ENCODE data around the gene ASIC4.

ASIC4 gene

DNA sequence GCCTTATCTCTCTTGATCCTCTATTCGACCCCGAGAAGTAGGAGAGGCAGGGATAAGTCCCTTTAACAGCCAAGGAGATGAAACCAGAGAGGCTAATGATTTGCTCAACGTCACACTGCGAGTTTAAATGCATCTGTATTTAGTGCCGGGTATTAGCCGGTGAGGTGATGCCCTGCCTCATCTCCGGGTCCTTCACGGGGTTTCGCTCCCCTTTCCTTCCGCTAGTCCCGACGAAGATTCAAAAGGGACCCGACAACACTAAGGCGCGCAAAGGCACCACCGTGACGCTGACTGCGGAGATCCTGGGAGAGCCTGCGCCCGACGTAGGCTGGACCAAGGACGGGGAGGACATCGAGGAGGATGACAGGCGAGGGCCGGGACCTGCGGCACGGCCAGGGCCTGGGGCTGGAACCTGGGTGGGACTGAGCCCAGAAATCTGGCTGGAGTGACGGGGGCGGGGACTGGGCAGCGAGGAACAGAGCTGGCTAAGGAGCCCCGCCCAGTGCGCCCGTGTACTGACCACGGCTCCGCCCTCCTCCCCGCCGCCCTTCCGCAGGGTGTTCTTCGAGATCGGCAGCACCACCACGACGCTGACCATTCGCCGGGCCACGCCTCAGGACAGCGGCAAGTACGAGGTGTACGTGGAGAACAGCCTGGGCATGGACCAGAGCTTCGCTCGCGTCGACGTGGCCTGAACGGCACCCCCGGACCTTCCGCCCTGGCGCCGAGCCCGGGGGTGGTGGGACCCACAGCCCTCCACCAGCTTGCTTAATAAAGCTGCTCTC lies 16.6 kb upstream of the ASIC4 start:
- peak overlapping the region; percentile 58 to 83 for H3K4me3 ChIP-seq (replicated peaks in 1 of 2; ENCODE audit: low read depth in 2 of 2, low read length in 2 of 2)
- DNase-seq (ENCODE audit: low read depth in 2 of 2), result peak; percentile 86 to 89
- TF ChIP-seq, protein P1, sequence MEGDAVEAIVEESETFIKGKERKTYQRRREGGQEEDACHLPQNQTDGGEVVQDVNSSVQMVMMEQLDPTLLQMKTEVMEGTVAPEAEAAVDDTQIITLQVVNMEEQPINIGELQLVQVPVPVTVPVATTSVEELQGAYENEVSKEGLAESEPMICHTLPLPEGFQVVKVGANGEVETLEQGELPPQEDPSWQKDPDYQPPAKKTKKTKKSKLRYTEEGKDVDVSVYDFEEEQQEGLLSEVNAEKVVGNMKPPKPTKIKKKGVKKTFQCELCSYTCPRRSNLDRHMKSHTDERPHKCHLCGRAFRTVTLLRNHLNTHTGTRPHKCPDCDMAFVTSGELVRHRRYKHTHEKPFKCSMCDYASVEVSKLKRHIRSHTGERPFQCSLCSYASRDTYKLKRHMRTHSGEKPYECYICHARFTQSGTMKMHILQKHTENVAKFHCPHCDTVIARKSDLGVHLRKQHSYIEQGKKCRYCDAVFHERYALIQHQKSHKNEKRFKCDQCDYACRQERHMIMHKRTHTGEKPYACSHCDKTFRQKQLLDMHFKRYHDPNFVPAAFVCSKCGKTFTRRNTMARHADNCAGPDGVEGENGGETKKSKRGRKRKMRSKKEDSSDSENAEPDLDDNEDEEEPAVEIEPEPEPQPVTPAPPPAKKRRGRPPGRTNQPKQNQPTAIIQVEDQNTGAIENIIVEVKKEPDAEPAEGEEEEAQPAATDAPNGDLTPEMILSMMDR (IDR thresholded peaks at IDR 0.05; ENCODE audit: low read depth, low read length), result no peak

GRCh38 chr2:219498280-219499057 lies 15.8 kb upstream of the ASIC4 start, which contains the start of gene GMPPA:
TSS of gene GMPPA (plus strand) at chr2:219498891. CDS start at chr2:219499976, 1,085 bp downstream.
- DNase-seq (ENCODE audit: low read depth in 2 of 2), result peak; percentile 99
- H3K4me3 ChIP-seq (replicated peaks in 1 of 2; ENCODE audit: low read depth in 2 of 2, low read length in 2 of 2), result peak within 1 kb of the TSS; percentile 58 to 83
- TF ChIP-seq, protein P1 (IDR thresholded peaks at IDR 0.05; ENCODE audit: low read depth, low read length), result no peak

DNA sequence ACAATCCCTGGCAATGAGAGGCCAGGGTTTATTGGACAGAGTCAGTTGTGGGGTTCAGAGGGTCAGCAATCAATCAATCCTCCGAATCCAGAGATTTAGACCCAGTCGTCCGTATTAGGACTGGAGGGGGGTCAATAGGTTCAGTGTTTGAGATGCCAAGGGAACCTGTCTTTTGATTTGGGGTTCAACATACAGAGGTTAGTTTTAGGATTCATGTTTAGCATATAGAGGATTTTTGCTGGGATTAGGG lies 15.3 kb upstream of the ASIC4 start:
- DNase-seq (ENCODE audit: low read depth in 2 of 2), result no peak
- H3K4me3 ChIP-seq (replicated peaks in 1 of 2; ENCODE audit: low read depth in 2 of 2, low read length in 2 of 2), result peak overlapping the region; percentile 58 to 83
- TF ChIP-seq, protein P1 (IDR thresholded peaks at IDR 0.05; ENCODE audit: low read depth, low read length), result no peak

DNA sequence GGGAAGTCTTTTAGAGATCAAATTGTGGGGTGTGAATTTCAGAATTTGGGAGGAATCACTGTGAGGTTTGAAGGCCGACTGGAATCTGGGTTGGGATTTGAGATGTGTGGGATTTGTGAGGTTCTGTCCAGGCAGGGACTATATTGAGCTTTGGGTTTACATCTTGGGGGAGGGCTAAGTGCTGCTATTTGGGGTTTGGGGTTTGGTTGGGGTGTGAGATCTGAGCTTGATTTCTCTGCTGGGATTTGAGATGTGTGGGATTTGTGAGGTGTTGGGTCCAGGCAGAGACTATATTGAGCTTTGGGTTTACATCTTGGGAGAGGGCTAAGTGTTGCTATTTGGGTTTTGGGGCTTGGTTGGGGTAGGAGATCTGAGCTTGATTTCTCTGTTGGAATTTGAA lies 14.7 kb upstream of the ASIC4 start:
- no peak for DNase-seq (ENCODE audit: low read depth in 2 of 2)
- TF ChIP-seq, protein P1 (IDR thresholded peaks at IDR 0.05; ENCODE audit: low read depth, low read length), result no peak
- H3K4me3 ChIP-seq (replicated peaks in 1 of 2; ENCODE audit: low read depth in 2 of 2, low read length in 2 of 2), result peak overlapping the region; percentile 58 to 83

DNA sequence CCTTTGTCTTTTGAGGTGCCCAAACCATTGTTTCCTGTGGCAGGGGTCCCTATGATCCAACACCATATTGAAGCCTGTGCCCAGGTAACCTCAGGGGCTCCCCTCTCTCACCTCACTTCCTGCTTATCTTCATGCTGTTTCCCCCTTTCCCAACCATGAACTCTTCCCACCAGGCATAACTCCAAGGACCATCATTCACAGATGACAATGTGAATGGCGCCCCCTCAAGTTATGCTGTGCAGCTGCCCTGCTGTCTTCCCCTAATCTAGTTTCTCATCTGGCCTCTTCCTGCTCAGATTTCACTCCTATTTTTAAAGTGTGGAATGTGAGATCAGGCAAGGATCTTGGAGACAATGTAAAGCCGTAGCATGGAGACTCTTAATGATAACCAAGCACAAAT lies 14.1 kb upstream of the ASIC4 start:
- no peak overlapping the region for H3K4me3 ChIP-seq (replicated peaks in 1 of 2; ENCODE audit: low read depth in 2 of 2, low read length in 2 of 2)
- TF ChIP-seq, protein P1 (IDR thresholded peaks at IDR 0.05; ENCODE audit: low read depth, low read length), result peak; percentile 30

DNA sequence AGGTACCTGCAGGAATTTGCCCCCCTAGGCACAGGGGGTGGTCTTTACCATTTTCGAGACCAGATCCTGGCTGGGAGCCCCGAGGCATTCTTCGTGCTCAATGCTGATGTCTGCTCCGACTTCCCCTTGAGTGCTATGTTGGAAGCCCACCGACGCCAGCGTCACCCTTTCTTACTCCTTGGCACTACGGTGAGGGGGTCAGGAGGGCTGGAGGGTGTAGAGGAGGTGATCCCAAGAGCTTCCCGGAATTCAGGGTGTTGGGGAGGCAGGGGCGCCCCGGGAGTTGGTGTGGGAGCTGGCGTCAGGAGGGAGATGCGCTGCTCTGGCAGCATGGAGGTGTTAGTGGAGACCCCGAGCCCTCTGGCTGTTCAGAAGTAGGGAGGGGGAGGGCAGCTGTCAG lies 12.4 kb upstream of the ASIC4 start:
- H3K4me3 ChIP-seq (replicated peaks in 1 of 2; ENCODE audit: low read depth in 2 of 2, low read length in 2 of 2), result no peak overlapping the region
- no peak for DNase-seq (ENCODE audit: low read depth in 2 of 2)
- TF ChIP-seq, protein P1 (IDR thresholded peaks at IDR 0.05; ENCODE audit: low read depth, low read length), result no peak

More for the DNA sequence above, 14.1 kb upstream of the ASIC4 start:
- peak in 1 of 2 donors; percentile 17 for DNase-seq (ENCODE audit: low read depth in 2 of 2)

All from cardiac fibroblast (primary cell).